Measurements from ENCODE around the gene LHX3.

LHX3 gene

GRCh38 chr9:136192289-136193126 lies 12.4 kb downstream of the LHX3 start:
- no peak for DNase-seq (ENCODE audit: low read depth in 2 of 2)

GRCh38 chr9:136191960-136192286 lies 13.0 kb downstream of the LHX3 start:
- DNase-seq (ENCODE audit: low read depth in 2 of 2): no peak

DNA sequence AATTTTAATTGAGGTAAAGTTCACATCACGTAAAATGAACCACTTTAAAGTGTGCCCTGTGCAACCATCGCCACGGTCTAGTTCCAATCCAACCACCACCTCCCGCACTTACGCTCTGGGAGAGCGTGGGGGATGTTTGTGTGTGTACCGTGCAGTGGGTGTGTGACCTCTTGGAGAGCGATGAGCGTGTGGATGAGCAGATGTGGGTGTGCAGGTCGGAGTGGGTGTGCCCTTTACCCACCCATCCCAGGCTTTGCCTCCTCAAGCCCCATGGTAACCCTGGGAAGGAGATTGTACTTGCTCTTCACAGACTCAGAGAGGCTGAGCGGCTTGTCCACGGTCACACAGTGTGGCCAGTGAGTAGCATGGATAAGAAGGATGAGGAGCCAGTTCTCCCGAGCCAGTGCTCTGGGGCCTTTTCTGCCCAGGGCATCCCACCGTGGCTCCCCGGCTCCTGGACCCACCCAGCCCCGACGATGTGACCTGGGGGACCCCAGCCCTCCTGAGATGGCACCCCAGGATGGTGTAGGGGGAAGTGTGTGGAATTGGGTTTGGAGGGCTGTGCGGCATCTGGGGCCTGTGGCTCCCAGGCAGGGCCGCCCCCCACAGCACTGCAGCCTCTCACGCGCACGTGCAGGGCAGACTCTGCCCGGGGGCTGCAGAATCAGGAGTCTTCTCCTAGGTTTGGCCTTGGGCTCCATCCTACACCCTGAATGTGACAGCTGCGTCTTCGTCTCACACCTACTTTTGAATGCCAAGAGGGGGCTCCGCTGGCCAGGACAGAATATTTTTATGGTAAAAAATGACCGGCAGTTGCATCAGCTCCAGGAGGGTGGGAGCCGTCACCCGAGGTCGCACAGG lies 13.6 kb downstream of the LHX3 start:
- no peak for DNase-seq (ENCODE audit: low read depth in 2 of 2)

DNA sequence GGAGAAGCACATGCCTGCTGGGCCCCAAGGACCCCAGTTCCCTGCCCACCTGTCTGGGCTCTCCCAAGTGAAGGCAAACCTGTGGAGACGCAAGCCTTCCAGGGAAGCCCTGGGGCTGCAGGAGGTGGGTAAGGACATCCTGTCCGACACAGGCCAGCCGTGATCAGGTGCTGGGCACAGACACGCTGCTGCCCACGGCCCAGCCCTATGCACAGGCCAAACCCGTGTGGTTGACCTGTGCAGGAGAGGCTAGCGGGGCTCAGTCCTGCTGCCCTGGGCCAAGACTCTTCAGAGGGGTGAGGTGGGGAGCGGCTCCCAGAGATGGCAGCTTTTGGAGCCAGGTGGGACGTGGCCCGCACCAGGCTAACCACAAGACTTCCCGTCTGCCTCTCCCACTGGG lies 14.3 kb downstream of the LHX3 start:
- DNase-seq (ENCODE audit: low read depth in 2 of 2): no peak

GRCh38 chr9:136190237-136190601 lies 14.7 kb downstream of the LHX3 start:
- no peak for DNase-seq (ENCODE audit: low read depth in 2 of 2)

DNA sequence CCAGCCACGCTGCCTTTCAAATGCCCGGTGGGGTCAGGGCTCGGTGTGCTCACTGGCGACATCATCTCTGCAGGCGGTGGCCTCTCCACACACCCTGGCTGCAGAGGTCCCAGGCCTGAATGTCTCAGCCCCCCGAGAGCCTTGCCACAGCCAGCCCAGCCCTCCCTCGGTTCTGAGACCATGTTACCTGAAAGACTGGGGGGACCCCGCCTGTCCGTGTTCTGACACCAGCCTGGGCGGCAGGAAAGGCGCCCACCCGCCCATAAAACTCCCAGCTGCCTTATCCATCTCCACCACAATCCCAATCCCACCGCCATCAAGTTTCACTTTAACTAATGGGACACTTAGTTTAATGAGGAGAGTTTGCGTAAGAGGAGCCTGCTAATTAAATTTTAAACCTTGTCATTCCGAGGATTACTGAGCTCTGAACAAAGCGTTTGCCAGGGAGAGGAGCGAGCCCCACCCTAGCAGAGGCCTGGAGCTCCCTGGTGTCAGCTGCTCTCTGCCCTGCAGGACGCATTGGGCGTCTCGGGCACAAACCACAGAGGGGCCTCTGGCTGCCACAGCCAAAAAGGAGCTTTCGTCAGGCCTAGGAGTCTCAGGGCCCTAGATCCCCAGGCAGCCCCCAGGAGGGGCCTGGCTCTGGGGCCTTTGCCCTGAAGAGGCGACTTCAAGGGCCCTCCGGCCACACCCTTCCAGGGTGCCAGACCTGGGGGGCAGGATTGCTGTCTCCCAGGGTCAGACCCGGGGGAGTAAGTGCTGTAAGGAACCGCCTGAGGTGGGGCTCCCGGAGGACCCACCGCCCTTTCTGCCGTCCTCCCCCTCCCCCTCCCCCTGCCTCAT lies 15.3 kb downstream of the LHX3 start:
- DNase-seq (ENCODE audit: low read depth in 2 of 2): no peak

GRCh38 chr9:136187683-136188586 lies 17.0 kb downstream of the LHX3 start:
- DNase-seq (ENCODE audit: low read depth in 2 of 2): no peak

- no peak for DNase-seq (ENCODE audit: low read depth in 2 of 2)
These were observed 17.7 kb downstream of the LHX3 start for GRCh38 chr9:136187197-136187596.

DNA sequence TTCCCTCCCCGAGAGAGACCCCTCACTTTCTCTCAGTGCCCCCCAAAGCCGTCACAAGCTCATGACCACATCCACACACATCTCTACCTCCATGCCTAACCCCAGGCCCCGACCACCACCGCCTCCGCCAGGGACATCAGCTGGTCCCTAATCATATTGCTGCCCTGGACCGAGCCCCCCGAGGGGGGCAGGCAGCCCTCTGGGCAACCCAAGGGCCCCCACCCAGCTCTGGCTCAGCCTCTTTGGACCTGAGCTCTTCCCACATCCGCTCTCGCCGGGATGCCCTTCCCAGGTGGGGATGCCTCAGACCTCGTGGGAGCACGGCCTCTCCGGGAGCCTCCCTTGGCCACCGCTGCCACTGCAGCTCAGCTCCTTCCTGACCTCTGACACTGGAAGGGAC lies 18.5 kb downstream of the LHX3 start:
- DNase-seq (ENCODE audit: low read depth in 2 of 2): no peak

GRCh38 chr9:136185596-136186366 lies 19.1 kb downstream of the LHX3 start:
- DNase-seq (ENCODE audit: low read depth in 2 of 2): no peak

DNA sequence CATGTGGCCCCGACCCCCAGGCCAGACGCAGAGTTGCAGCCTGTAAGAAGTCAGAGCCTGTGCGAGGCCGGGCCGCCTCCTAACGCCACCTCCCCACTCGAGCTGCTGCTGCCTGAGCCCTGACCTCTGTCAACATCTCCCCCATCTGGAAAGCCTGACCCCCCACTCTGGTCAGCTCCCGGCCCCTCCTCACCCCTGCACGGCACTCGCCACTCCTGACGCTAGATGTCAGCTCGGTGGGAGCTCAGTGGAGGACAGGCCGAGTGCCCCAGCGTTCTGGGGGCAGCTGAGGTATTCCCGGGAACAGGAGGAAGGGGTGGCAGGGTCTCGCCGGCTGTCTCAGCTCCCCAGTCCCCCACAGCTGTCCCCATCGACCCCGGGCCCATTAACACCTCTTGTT lies 19.9 kb downstream of the LHX3 start:
- DNase-seq (ENCODE audit: low read depth in 2 of 2): no peak

DNA sequence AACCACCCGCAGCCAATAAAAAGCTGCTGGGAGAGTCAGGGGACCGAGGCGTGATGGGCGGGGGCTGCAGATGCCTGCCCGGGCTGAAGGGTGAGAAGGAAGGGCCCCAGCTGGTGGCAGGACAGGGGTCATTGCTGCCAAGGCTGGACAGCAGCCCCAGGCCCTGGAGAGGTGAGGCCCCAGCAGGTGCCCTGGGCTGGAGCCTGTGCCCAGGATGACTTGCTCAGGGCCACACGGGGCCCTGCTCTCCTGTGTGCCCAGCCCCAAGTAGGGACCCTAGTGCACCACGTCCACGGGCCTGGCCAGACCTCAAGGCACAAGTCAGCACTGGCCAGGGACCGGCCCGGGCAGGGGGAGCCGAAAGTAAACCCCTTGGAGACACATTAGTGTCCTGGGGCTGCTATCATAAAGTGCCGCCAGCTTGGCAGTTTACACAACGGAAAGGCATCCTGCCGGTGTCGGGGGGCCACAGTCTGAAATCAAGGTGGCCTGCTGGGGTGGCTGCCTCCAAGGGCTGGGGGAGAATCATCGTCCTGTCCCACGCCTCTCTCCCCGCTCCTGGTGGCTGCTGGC lies 22.0 kb downstream of the LHX3 start:
- DNase-seq (ENCODE audit: low read depth in 2 of 2): no peak

DNA sequence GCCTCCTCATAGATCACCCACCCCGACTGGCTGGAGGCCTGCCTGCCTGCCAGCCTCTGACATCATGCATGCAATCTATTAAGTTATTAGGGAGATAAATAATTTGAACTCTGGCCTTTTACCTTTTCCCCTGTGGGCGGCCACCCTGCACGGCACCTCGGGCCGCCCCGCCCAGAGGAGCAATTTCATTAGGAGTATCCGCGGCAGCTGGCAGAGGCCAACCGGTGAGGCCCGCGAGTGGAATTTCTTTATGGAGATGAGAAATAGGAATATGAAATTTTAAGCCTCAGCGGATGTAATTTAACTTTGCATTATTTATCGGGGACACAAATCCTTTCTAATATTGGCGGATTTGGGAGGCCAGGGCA lies 22.5 kb downstream of the LHX3 start:
- no peak for DNase-seq (ENCODE audit: low read depth in 2 of 2)

GRCh38 chr9:136181784-136182419 lies 23.0 kb downstream of the LHX3 start:
- no peak for DNase-seq (ENCODE audit: low read depth in 2 of 2)

GRCh38 chr9:136180586-136180985 lies 24.3 kb downstream of the LHX3 start:
- DNase-seq (ENCODE audit: low read depth in 2 of 2): no peak

DNA sequence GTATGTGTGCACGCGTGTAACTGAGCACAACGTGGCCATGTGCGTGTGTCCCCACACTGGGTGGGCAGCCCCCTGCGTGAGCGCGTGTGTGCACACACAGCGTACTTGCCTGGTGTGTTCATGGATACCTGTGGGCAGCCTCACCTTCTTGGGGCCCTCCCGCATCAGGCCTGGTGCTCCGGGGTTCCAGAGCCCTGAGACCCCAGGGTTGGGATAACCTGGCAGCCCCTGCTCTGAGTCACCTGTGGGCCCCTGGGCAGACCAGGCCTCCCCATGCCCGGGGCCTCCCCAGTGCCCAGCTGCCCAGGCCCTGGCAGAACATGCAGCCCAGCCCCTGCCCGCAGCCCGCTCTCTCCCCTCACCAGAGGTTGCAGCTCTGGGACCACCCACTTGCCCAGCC lies 25.2 kb downstream of the LHX3 start:
- no peak for DNase-seq (ENCODE audit: low read depth in 2 of 2)

GRCh38 chr9:136179101-136179616 lies 25.8 kb downstream of the LHX3 start:
- DNase-seq (ENCODE audit: low read depth in 2 of 2): no peak

DNA sequence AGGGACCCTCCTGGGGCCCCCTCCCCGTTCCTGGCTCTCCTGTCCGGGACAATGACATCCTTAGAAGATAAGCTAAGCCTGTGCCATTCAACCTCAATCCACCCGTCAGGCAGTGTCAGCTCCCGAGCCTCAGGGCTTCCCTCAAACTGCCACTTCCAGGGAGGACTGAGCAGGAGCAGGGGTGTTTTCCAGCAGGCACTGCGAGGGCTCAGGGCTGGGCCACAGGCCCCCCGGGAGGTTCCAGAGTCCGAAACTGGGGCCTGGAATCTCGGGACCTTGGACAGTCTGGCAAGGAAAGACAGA lies 26.2 kb downstream of the LHX3 start:
- no peak for DNase-seq (ENCODE audit: low read depth in 2 of 2)

DNA sequence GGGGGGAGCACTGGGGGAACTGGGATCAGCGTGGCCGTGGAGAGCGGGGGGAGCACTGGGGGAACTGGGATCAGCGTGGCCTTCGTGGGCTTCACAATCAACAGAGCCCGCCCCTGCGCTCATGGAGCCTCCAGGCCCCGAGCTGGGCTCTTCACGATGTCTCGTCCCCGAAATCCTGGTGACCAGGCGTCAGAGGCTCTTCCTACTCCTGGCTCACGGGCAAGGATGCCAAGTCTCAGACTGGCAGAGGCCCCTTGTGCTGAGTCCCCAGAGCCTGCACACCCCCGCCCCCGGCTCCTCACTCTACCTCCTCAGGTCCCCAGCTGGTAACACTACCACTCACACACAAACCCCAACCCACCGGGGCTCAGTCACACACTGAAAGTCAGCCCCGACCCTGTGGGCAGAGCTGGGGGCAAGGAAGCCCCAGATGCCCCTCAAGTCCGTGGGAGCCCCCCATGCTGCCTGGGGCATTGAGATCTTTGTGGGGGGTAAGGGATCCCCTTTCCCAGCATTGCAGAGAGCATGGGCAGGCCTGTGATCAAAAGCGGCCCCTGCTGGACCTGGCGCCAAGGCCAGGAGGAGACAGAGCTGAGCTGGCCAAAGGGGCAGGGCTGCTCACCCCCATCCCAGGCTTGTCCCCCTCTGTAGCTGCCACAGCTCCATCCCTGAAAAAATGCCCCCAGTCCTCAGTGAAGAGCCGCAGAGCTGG lies 26.7 kb downstream of the LHX3 start:
- no peak for DNase-seq (ENCODE audit: low read depth in 2 of 2)
